HG02642 (cell line): Measurements from ENCODE around the gene CSRP1.
A peak's percentile ranks its signal among the peaks of the same experiment; 100 is the strongest.

ENCODE experiments used
- ATAC-seq: cut with Tn5 transposase; IDR thresholded peaks from one replicate; pipeline ENCODE4 v1.9.1; 2021; ENCODE audit warnings: mild to moderate bottlenecking; ENCODE audit not compliant: unreplicated experiment, poor library complexity

The CSRP1 gene

GRCh38 chr1:201515062-201515750 lies 8.3 kb upstream of the CSRP1 start:
- no peak for ATAC-seq

GRCh38 chr1:201514466-201514865 lies 7.5 kb upstream of the CSRP1 start:
- ATAC-seq, result no peak

- no peak for ATAC-seq
Observed at GRCh38 chr1:201513498-201514243, 6.7 kb upstream of the CSRP1 start.

GRCh38 chr1:201511941-201512539 lies 5.1 kb upstream of the CSRP1 start:
- no peak for ATAC-seq

- no peak for ATAC-seq
Observed at GRCh38 chr1:201511396-201511940, 4.5 kb upstream of the CSRP1 start.

GRCh38 chr1:201510734-201511133 lies 3.8 kb upstream of the CSRP1 start:
- no peak for ATAC-seq

GRCh38 chr1:201509601-201510374 lies 2.9 kb upstream of the CSRP1 start:
- ATAC-seq, result no peak

- ATAC-seq, result no peak
Observed at GRCh38 chr1:201508809-201509208, 1.9 kb upstream of the CSRP1 start.

- peak; percentile 17 for ATAC-seq
Observed at GRCh38 chr1:201507360-201507675, 395 bp upstream of the CSRP1 start.

GRCh38 chr1:201506092-201506491 lies 831 bp downstream of the CSRP1 start:
- no peak for ATAC-seq

- ATAC-seq, result no peak
Observed at GRCh38 chr1:201505503-201505890, 1.4 kb downstream of the CSRP1 start.

GRCh38 chr1:201504799-201505502 lies 2.0 kb downstream of the CSRP1 start:
- ATAC-seq, result no peak

- ATAC-seq, result no peak
Observed at GRCh38 chr1:201504179-201504631, 2.7 kb downstream of the CSRP1 start.

- no peak for ATAC-seq
Observed at GRCh38 chr1:201503397-201504176, 3.3 kb downstream of the CSRP1 start.

GRCh38 chr1:201502511-201502857 lies 4.4 kb downstream of the CSRP1 start:
- no peak for ATAC-seq

- no peak for ATAC-seq
Observed at GRCh38 chr1:201501812-201502510, 5.0 kb downstream of the CSRP1 start.

- ATAC-seq, result no peak
Observed at GRCh38 chr1:201501144-201501543, 5.8 kb downstream of the CSRP1 start.

- no peak for ATAC-seq
Observed at GRCh38 chr1:201500670-201501120, 6.2 kb downstream of the CSRP1 start.
